HepG2 (cell line): Measurements from ENCODE around the gene CERS1. TPM values are rescaled to one million over a fixed set of nuclear protein-coding genes. Genes with fewer than 3 reads are reported as not detected.

Source experiments
- ATF6 ChIP-seq: sonication (generic); formaldehyde crosslinking; conservative IDR thresholded peaks from 2 replicates; pipeline ENCODE4 v1.4.0; 2020; ENCODE audit warnings: missing genetic modification reagents
- CCDC6 ChIP-seq: sonication (generic); formaldehyde crosslinking; IDR thresholded peaks from 2 replicates; pipeline ENCODE4 v1.8.1; 2022; ENCODE audit warnings: mild to moderate bottlenecking, missing genetic modification reagents, moderate library complexity
- DNMT3B ChIP-seq: conservative IDR thresholded peaks from 2 replicates; pipeline ENCODE4 v1.6.1; 2016; ENCODE audit warnings: missing biosample characterization, control low read depth
- EHMT2 ChIP-seq: fragments of 200-600 bp; sonication (generic); IDR thresholded peaks from 2 replicates; pipeline ENCODE4 v1.7.0; 2017; ENCODE audit warnings: antibody characterized with exemption, low read depth, low read length, borderline replicate concordance
- HDAC6 ChIP-seq: fragments of 200-600 bp; sonication (generic); IDR thresholded peaks from 2 replicates; pipeline ENCODE4 v1.7.0; 2017; ENCODE audit warnings: mild to moderate bottlenecking, antibody characterized with exemption, low read length, low read depth
- HMG20B ChIP-seq: conservative IDR thresholded peaks from 2 replicates; pipeline ENCODE4 v1.6.1; 2016; ENCODE audit warnings: missing genetic modification reagents, missing compliant biosample characterization
- ISX ChIP-seq: sonication (generic); formaldehyde crosslinking; conservative IDR thresholded peaks from 2 replicates; pipeline ENCODE4 v1.5.0; 2020; ENCODE audit warnings: missing genetic modification reagents
- LCORL ChIP-seq, 2 experiments: fragments of 450-650 bp in 1 of 2; sonication (generic) in 1 of 2; formaldehyde crosslinking in 1 of 2; IDR thresholded peaks; 2 replicates each; pipeline versions ENCODE4 v1.5.0 to v1.6.1; 2017 to 2020; ENCODE audit warnings: antibody characterized with exemption in 1 of 2, missing genetic modification reagents in 1 of 2
- MTA1 ChIP-seq: sonication (generic); formaldehyde crosslinking; IDR thresholded peaks from 2 replicates; pipeline ENCODE4 v1.4.0; 2020; ENCODE audit warnings: missing genetic modification reagents, mild to moderate bottlenecking, borderline replicate concordance
- NKX3-1 ChIP-seq: sonication (generic); formaldehyde crosslinking; IDR thresholded peaks from 2 replicates; pipeline ENCODE4 v1.5.0; 2020; ENCODE audit warnings: missing genetic modification reagents
- PHF8 ChIP-seq: sonication (generic); formaldehyde crosslinking; IDR thresholded peaks from 2 replicates; pipeline ENCODE4 v1.5.0; 2020; ENCODE audit warnings: missing genetic modification reagents
- POLR2A ChIP-seq, 2 experiments: IDR thresholded peaks; 2 replicates each; pipeline ENCODE4 v1.6.1; 2011; ENCODE audit warnings: low read depth in 2 of 2, low read length in 2 of 2, mild to moderate bottlenecking in 1 of 2, moderate library complexity in 1 of 2; ENCODE audit not compliant: insufficient read depth in 1 of 2
- POLR2AphosphoS5 ChIP-seq: IDR thresholded peaks from 2 replicates; pipeline ENCODE4 v1.6.1; 2012; ENCODE audit warnings: low read depth, low read length
- SATB2 ChIP-seq: sonication (generic); formaldehyde crosslinking; IDR thresholded peaks from 2 replicates; pipeline ENCODE4 v1.5.0; 2020; ENCODE audit warnings: missing genetic modification reagents
- SMARCE1 ChIP-seq: fragments of 450-650 bp; IDR thresholded peaks from 2 replicates; pipeline ENCODE4 v1.6.1; 2017; ENCODE audit warnings: borderline replicate concordance
- TOE1 ChIP-seq: sonication (generic); formaldehyde crosslinking; IDR thresholded peaks from 2 replicates; pipeline ENCODE4 v1.4.0; 2020; ENCODE audit warnings: mild to moderate bottlenecking, missing genetic modification reagents
- ZBTB3 ChIP-seq: sonication (generic); formaldehyde crosslinking; IDR thresholded peaks from 2 replicates; pipeline ENCODE4 v1.4.0; 2020; ENCODE audit warnings: low read depth, mild to moderate bottlenecking, moderate library complexity, missing genetic modification reagents, borderline replicate concordance
- ZFP36 ChIP-seq: fragments of 150-350 bp; IDR thresholded peaks from 2 replicates; pipeline ENCODE4 v1.6.1; 2018; ENCODE audit warnings: borderline replicate concordance, low read length, low read depth; ENCODE audit not compliant: partially characterized antibody
- ZMYM2 ChIP-seq: sonication (generic); formaldehyde crosslinking; IDR thresholded peaks from 2 replicates; pipeline ENCODE4 v1.8.0; 2022; ENCODE audit warnings: mild to moderate bottlenecking, missing genetic modification reagents
- ZNF274 ChIP-seq: sonication (generic); formaldehyde crosslinking; IDR thresholded peaks from 2 replicates; pipeline ENCODE4 v1.5.1; 2020; ENCODE audit warnings: mild to moderate bottlenecking, missing genetic modification reagents
- ZNF441 ChIP-seq: sonication (generic); formaldehyde crosslinking; IDR thresholded peaks from 2 replicates; pipeline ENCODE4 v1.7.0; 2021; ENCODE audit warnings: missing genetic modification reagents, borderline replicate concordance
- ZNF460 ChIP-seq: sonication (generic); formaldehyde crosslinking; IDR thresholded peaks from 2 replicates; pipeline ENCODE4 v1.5.1; 2020; ENCODE audit warnings: missing genetic modification reagents, mild to moderate bottlenecking, borderline replicate concordance
- ZNF746 ChIP-seq: sonication (generic); formaldehyde crosslinking; IDR thresholded peaks from 2 replicates; pipeline ENCODE4 v1.8.0; 2022; ENCODE audit warnings: mild to moderate bottlenecking, missing genetic modification reagents
- ZNF777 ChIP-seq: sonication (generic); formaldehyde crosslinking; IDR thresholded peaks from 2 replicates; pipeline ENCODE4 v1.4.0; 2020; ENCODE audit warnings: missing genetic modification reagents
- polyA plus RNA-seq, 8 experiments: library from polyadenylated mRNA; depleted of rRNA in 3 of 8; stranded (reverse) in 7 of 8; unstranded in 1 of 8; fragments of >200 nt; fragmentation: Illumina TruSeq in 4 of 8; extraction: Trizol in 4 of 8; gene quantifications; 2 replicates each; pipeline versions ENCODE4 v1.2.1 to v1.2.3, GENCODE V29; 2011 to 2016; ENCODE audit warnings: low read depth in 4 of 8, missing spikeins in 1 of 8, mixed read lengths in 1 of 8; ENCODE audit not compliant: insufficient read depth in 1 of 8
- total RNA-seq, 5 experiments: library from RNA; depleted of rRNA; stranded (reverse); fragments of >200 nt; fragmentation: Illumina TruSeq; extraction: Trizol; gene quantifications; 2 replicates each; pipeline ENCODE4 v1.2.3, GENCODE V29; 2016; ENCODE audit warnings: low read depth in 1 of 5
- TF ChIP-seq, protein P1 (sequence below): sonication (generic); formaldehyde crosslinking; IDR thresholded peaks from 2 replicates; pipeline ENCODE4 v1.5.1; 2020; ENCODE audit warnings: mild to moderate bottlenecking, moderate library complexity, missing genetic modification reagents

CERS1 gene
- total and polyA plus RNA-seq, 2 of the 13 experiments (the other 11 are each of a cell fraction or from before 2014, with no cell fraction given) = 4.6 to 9.8 TPM

DNA sequence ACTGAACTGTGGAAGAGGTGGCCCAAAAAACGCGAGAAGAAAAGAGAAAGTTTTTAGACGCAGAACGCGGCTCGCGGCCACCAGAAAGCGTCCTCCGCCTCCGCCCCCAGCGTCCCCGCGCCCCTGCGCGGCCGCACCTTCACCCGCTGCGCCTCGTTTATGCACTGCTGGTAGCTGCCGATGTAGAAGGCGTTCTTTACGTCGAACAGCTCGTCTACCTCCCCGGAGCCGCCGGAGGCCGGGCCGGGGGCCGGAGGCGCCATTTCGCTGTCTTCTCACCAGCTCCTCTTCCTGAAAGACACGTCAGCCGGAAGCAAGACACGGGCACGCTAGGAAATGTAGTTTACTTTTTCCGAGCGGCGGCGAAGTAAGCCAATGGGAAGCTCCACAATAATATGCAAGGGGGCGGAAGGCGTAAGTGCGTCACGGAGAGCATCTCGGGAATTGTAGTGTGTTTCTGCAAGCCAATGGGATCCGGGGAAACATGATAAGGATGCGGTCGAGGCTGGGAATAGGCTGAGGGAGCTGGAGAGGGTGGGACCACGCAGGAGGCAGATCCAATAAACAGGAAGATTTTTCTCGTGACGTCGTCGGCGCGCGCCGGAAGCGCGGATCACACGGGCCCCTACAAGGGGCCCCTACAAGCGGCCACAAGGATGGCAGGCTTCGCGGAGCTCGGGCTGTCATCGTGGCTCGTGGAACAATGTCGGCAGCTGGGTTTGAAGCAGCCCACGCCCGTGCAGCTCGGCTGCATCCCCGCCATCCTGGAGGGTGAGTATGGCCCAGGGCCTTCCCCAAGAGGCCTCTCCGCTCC is 23.3 kb upstream of the CERS1 start, which contains the start of the genes COPE and DDX49 (continued):
- TF ChIP-seq SATB2 (CRISPR knock-in tag) (0 out of 2 replicates have a peak, but pooled peaks have one; percentile 31), PHF8 (CRISPR knock-in tag) (peak; percentile 90), SMARCE1 (no peak), ZNF746 (CRISPR knock-in tag) (peak; percentile 62; the same call in 1 of the 2 replicates), CCDC6 (CRISPR knock-in tag) (no peak), NKX3-1 (CRISPR knock-in tag) (no peak), POLR2A (IDR thresholded peaks at IDR 0.05; ENCODE audit: insufficient read depth in 1 of 2, low read depth in 2 of 2, low read length in 2 of 2) (peak; percentile 77 to 96), MTA1 (CRISPR knock-in tag) (no peak), EHMT2 (no peak), DNMT3B (no peak), ZFP36 (no peak), ZNF274 (CRISPR knock-in tag) (no peak), ZNF441 (CRISPR knock-in tag) (no peak), HMG20B (CRISPR knock-in tag) (no peak), ZBTB3 (CRISPR knock-in tag) (0 out of 2 replicates have a peak, but pooled peaks have one; percentile 60), ISX (no peak), LCORL (IDR thresholded peaks at IDR 0.05) (no peak), LCORL (CRISPR knock-in tag; IDR thresholded peaks at IDR 0.05) (no peak), ZNF777 (CRISPR knock-in tag) (peak; percentile 54; the same call in 1 of the 2 replicates), ATF6 (CRISPR knock-in tag) (no peak), ZMYM2 (CRISPR knock-in tag) (no peak), TOE1 (CRISPR knock-in tag) (no peak), HDAC6 (no peak), POLR2AphosphoS5 (peak; percentile 86), ZNF460 (CRISPR knock-in tag) (no peak)
- TF ChIP-seq, protein P1, sequence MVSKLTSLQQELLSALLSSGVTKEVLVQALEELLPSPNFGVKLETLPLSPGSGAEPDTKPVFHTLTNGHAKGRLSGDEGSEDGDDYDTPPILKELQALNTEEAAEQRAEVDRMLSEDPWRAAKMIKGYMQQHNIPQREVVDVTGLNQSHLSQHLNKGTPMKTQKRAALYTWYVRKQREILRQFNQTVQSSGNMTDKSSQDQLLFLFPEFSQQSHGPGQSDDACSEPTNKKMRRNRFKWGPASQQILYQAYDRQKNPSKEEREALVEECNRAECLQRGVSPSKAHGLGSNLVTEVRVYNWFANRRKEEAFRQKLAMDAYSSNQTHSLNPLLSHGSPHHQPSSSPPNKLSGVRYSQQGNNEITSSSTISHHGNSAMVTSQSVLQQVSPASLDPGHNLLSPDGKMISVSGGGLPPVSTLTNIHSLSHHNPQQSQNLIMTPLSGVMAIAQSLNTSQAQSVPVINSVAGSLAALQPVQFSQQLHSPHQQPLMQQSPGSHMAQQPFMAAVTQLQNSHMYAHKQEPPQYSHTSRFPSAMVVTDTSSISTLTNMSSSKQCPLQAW (CRISPR knock-in tag) = peak; percentile 80; the same call in 1 of the 2 replicates
